HL-60 (cell line): ENCODE measurements around the gene DAP3.
"Not testable (repeated sequence)": the region's sequence is repeated elsewhere in the genome, so short reads cannot be mapped to it uniquely, and the experiment has no call there.

Experiments used
- GABPA ChIP-seq: IDR thresholded peaks from 2 replicates; pipeline ENCODE4 v1.6.1; 2012; ENCODE audit warnings: low read depth
- POLR2AphosphoS5 ChIP-seq: IDR thresholded peaks from 2 replicates; pipeline ENCODE4 v1.6.1; 2012; ENCODE audit warnings: low read depth
- SPI1 ChIP-seq: IDR thresholded peaks from 2 replicates; pipeline ENCODE4 v1.6.1; 2012; ENCODE audit warnings: low read depth, mild to moderate bottlenecking, borderline replicate concordance
- TF ChIP-seq, protein P1 (sequence below): IDR thresholded peaks from one replicate; pipeline ENCODE4 v1.5.1; 2011; ENCODE audit warnings: low read length, control low read depth, inconsistent platforms; ENCODE audit not compliant: insufficient read depth
- TF ChIP-seq, protein P2 (sequence below): IDR thresholded peaks from 2 replicates; pipeline ENCODE4 v1.6.1; 2012; ENCODE audit warnings: low read depth; ENCODE audit not compliant: insufficient replicate concordance

- TF ChIP-seq, protein P1, sequence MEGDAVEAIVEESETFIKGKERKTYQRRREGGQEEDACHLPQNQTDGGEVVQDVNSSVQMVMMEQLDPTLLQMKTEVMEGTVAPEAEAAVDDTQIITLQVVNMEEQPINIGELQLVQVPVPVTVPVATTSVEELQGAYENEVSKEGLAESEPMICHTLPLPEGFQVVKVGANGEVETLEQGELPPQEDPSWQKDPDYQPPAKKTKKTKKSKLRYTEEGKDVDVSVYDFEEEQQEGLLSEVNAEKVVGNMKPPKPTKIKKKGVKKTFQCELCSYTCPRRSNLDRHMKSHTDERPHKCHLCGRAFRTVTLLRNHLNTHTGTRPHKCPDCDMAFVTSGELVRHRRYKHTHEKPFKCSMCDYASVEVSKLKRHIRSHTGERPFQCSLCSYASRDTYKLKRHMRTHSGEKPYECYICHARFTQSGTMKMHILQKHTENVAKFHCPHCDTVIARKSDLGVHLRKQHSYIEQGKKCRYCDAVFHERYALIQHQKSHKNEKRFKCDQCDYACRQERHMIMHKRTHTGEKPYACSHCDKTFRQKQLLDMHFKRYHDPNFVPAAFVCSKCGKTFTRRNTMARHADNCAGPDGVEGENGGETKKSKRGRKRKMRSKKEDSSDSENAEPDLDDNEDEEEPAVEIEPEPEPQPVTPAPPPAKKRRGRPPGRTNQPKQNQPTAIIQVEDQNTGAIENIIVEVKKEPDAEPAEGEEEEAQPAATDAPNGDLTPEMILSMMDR, result not testable (repeated sequence)
- not testable (repeated sequence) for TF ChIP-seq POLR2AphosphoS5, GABPA, SPI1
- TF ChIP-seq, protein P2, sequence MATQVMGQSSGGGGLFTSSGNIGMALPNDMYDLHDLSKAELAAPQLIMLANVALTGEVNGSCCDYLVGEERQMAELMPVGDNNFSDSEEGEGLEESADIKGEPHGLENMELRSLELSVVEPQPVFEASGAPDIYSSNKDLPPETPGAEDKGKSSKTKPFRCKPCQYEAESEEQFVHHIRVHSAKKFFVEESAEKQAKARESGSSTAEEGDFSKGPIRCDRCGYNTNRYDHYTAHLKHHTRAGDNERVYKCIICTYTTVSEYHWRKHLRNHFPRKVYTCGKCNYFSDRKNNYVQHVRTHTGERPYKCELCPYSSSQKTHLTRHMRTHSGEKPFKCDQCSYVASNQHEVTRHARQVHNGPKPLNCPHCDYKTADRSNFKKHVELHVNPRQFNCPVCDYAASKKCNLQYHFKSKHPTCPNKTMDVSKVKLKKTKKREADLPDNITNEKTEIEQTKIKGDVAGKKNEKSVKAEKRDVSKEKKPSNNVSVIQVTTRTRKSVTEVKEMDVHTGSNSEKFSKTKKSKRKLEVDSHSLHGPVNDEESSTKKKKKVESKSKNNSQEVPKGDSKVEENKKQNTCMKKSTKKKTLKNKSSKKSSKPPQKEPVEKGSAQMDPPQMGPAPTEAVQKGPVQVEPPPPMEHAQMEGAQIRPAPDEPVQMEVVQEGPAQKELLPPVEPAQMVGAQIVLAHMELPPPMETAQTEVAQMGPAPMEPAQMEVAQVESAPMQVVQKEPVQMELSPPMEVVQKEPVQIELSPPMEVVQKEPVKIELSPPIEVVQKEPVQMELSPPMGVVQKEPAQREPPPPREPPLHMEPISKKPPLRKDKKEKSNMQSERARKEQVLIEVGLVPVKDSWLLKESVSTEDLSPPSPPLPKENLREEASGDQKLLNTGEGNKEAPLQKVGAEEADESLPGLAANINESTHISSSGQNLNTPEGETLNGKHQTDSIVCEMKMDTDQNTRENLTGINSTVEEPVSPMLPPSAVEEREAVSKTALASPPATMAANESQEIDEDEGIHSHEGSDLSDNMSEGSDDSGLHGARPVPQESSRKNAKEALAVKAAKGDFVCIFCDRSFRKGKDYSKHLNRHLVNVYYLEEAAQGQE, result not testable (repeated sequence)
These were observed 27.7 kb upstream of the DAP3 start for GRCh38 chr1:155661239-155661638.
